Type B pancreatic cell (in vitro differentiated cells): ENCODE results near the gene GPSM1. TPM values are rescaled to one million over a fixed set of nuclear protein-coding genes. Genes with fewer than 3 reads are reported as not detected.

Source experiments
- DNase-seq: peaks from one replicate; pipeline ENCODE4 v3.0.0; 2021; ENCODE audit warnings: mixed read lengths; ENCODE audit not compliant: unreplicated experiment; ENCODE audit errors: extremely low spot score
- H3K27ac Mint-ChIP-seq: 2 replicates; pipeline ENCODE4 v1.8.0; 2021; ENCODE audit warnings: mild to moderate bottlenecking, mixed read lengths
- H3K27me3 Mint-ChIP-seq: 2 replicates; pipeline ENCODE4 v1.8.0; 2021; ENCODE audit warnings: mixed read lengths
- H3K36me3 Mint-ChIP-seq: 2 replicates; pipeline ENCODE4 v1.8.0; 2021; ENCODE audit warnings: mixed read lengths
- H3K4me1 Mint-ChIP-seq: one replicate; pipeline ENCODE4 v1.8.0; 2021; ENCODE audit warnings: mixed read lengths; ENCODE audit not compliant: unreplicated experiment
- H3K4me3 Mint-ChIP-seq: 2 replicates; pipeline ENCODE4 v1.8.0; 2021; ENCODE audit warnings: mild to moderate bottlenecking, mixed read lengths
- H3K9me3 Mint-ChIP-seq: 2 replicates; pipeline ENCODE4 v1.8.0; 2021; ENCODE audit warnings: mixed read lengths
- total RNA-seq: library from RNA; stranded (reverse); gene quantifications from 2 replicates; pipeline ENCODE4 v1.2.1, GENCODE V29; 2021; ENCODE audit warnings: low replicate concordance
- TF ChIP-seq, protein P1 (sequence below): fragments of 200-600 bp; sonication (generic); conservative IDR thresholded peaks from 2 replicates; pipeline ENCODE4 v1.5.0; 2021; ENCODE audit warnings: antibody characterized with exemption, mild to moderate bottlenecking

Gene GPSM1
- total RNA-seq, 1 donor from 2014 or later: 56.2 TPM

DNA sequence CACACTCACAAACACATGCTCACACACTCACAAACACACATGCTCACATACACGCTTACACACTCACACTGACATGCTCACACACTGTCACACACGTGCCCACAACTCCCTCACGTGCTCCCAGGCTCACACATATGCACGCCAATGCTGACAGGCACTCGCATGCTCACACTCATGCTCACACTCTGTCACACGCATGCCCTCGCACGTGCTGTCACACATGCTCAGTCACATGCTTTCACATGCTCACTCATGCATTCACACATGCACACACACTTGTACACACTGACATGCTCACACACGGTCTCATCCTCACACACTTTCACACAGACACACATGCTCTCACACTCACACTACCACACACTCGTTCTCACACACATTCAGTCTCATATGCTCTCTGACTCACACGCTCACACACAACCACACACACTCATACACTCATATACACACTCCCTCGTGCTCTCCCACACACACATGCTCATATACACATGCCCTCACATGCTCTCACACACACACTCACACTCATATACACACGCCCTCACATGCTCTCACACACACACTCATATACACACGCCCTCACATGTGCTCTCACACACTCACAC, 33.8 kb upstream of the GPSM1 start:
- Mint-ChIP-seq H3K9me3 (no peaks in the 10 kb centered on the region), H3K27ac (no peak overlapping the region), H3K4me1 (no peaks in the 10 kb centered on the region), H3K36me3 (no peaks in the 10 kb centered on the region), H3K4me3 (no peak overlapping the region), H3K27me3 (peaks cover 7% of the 10 kb centered on the region)
- no peak for DNase-seq
- TF ChIP-seq, protein P1, sequence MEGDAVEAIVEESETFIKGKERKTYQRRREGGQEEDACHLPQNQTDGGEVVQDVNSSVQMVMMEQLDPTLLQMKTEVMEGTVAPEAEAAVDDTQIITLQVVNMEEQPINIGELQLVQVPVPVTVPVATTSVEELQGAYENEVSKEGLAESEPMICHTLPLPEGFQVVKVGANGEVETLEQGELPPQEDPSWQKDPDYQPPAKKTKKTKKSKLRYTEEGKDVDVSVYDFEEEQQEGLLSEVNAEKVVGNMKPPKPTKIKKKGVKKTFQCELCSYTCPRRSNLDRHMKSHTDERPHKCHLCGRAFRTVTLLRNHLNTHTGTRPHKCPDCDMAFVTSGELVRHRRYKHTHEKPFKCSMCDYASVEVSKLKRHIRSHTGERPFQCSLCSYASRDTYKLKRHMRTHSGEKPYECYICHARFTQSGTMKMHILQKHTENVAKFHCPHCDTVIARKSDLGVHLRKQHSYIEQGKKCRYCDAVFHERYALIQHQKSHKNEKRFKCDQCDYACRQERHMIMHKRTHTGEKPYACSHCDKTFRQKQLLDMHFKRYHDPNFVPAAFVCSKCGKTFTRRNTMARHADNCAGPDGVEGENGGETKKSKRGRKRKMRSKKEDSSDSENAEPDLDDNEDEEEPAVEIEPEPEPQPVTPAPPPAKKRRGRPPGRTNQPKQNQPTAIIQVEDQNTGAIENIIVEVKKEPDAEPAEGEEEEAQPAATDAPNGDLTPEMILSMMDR: no peak

DNA sequence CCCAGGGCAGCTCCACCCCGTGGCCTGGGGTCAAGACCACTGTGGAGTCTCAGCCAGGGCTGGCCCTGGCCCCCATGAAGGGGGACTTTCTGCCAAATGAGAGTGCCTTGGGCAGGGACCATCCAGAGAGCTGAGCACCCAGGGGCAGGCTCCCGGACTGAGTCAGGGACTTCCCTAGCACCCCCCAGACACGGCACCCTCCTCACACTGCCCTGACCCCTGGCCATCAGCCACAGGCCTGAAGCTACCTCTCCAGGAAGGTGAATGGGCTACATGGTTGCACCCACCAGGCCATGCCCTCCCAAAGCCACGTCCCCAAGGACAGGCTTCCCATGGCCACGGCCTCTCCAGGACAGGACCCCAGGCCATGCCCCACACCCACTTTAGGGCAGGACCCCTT, 32.9 kb upstream of the GPSM1 start:
- H3K27ac Mint-ChIP-seq: no peak overlapping the region
- H3K27me3 Mint-ChIP-seq: peaks cover 7% of the 10 kb centered on the region
- no peak overlapping the region for H3K4me3 Mint-ChIP-seq
- no peaks in the 10 kb centered on the region for H3K36me3 Mint-ChIP-seq
- no peak for DNase-seq
- no peaks in the 10 kb centered on the region for H3K4me1 Mint-ChIP-seq
- TF ChIP-seq, protein P1: no peak
- H3K9me3 Mint-ChIP-seq: no peaks in the 10 kb centered on the region

DNA sequence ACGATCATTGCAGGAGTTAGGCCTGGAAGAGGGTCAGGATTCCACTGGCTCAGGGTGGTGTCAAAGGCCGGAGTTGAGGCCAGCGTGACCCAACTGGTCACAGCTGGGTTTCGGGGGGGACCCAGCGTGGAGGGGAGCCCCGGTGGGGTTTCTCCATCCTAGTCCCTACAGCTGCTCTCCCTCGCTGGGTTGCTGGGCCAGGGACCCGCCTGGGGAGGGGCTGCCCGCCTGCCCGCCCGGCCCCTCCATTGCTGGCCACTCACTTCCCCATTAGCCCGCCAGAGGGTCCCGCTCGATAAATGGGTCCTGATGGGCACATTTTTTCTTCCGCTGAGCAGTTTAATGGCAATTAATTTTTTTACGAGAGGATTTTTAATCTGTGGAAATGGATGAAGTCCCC, 32.3 kb upstream of the GPSM1 start:
- H3K9me3 Mint-ChIP-seq: no peaks in the 10 kb centered on the region
- TF ChIP-seq, protein P1: no peak
- peak overlapping the region; percentile 66 for H3K27ac Mint-ChIP-seq
- peaks cover 7% of the 10 kb centered on the region for H3K27me3 Mint-ChIP-seq
- H3K4me1 Mint-ChIP-seq: no peaks in the 10 kb centered on the region
- no peak for DNase-seq
- H3K4me3 Mint-ChIP-seq: no peak overlapping the region
- H3K36me3 Mint-ChIP-seq: no peaks in the 10 kb centered on the region

DNA sequence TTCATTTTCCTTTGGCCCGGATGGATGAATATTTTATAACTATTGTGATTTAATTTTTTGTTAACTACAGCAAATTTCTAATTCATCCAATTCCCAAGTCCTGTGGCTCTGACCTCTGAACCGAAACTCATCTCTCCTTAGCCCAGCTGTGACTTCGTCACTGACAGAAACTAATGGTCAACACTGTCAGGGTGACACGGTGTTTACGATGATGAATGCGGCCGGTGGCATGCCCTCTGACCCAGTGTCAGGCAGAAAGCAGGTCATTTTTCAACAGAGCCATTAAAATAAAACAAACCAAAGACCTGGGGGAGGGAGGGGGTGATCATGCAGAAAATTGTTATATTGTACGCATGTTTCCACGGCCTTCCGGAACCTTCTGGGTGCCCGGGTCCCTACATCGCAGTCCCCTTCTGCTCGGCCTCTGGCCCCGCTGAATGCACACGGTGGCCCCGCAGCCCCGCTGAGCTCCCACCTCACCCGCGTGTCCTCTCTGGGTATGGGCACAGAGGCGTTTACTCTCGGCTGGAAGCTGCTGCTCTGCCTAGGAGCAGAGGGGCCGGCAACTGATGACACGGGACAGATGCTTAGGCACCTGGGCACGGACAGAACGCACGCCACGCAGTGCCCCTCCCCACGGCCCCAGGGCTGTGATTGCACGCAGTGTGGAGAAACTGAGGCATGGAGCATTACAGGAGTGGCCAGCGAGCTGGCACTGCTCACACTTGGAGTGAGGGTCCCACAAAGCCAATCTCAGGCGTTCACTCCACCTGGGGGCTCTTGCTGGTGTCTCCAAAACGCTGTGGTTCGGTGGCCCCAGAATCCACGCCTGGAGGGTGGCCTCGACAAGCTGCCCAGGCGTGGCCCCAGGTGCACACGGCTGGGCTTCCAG, 31.6 kb upstream of the GPSM1 start:
- no peaks in the 10 kb centered on the region for H3K36me3 Mint-ChIP-seq
- no peak for DNase-seq
- no peaks in the 10 kb centered on the region for H3K9me3 Mint-ChIP-seq

DNA sequence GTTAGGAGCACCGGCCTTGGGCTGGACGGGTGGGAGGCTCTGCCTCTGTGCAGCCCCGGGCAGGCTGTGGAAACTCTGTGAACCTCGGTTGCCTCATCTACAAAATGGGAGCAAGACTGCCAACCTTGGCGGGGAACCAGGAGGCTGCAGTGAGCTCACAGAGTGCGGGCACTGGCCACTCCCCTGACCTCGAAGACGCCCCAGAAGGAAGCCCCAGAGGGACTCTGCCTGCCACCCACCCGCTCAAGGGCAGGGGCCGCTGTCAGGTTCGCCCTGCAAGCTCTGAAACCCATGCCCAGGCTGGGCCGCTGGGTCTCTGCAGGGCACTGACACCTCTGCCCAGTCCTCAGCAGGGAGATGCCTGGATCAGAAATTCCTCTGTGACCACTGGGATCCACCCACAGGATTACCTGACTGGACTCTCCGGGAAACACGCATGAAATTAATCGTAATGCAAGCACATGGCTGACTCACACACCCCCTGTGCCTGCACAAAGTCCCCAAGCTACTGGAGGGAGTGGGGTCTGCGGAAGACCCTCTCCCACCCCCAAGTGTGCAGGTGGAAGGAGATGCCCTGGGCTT, 30.8 kb upstream of the GPSM1 start:
- TF ChIP-seq, protein P1: no peak
- H3K36me3 Mint-ChIP-seq: no peaks in the 10 kb centered on the region
- H3K9me3 Mint-ChIP-seq: no peaks in the 10 kb centered on the region
- no peak for DNase-seq
- no peaks in the 10 kb centered on the region for H3K4me1 Mint-ChIP-seq
- H3K4me3 Mint-ChIP-seq: no peak overlapping the region
- no peak overlapping the region for H3K27ac Mint-ChIP-seq
- peaks cover 4% of the 10 kb centered on the region for H3K27me3 Mint-ChIP-seq

More for the DNA sequence above, 31.6 kb upstream of the GPSM1 start:
- Mint-ChIP-seq H3K27ac (peak overlapping the region; percentile 66), H3K4me1 (no peaks in the 10 kb centered on the region), H3K4me3 (no peak overlapping the region), H3K27me3 (peaks cover 7% of the 10 kb centered on the region)
- TF ChIP-seq, protein P1: no peak
